ENCODE data around the gene FZD1. TPM values are rescaled to one million over a fixed set of nuclear protein-coding genes. Genes with fewer than 3 reads are reported as not detected.

Gene FZD1
- total and polyA plus RNA-seq, 2 of the 13 experiments (the other 11 are each of a cell fraction or from before 2014, with no cell fraction given) = 0.22 to 0.80 TPM

DNA sequence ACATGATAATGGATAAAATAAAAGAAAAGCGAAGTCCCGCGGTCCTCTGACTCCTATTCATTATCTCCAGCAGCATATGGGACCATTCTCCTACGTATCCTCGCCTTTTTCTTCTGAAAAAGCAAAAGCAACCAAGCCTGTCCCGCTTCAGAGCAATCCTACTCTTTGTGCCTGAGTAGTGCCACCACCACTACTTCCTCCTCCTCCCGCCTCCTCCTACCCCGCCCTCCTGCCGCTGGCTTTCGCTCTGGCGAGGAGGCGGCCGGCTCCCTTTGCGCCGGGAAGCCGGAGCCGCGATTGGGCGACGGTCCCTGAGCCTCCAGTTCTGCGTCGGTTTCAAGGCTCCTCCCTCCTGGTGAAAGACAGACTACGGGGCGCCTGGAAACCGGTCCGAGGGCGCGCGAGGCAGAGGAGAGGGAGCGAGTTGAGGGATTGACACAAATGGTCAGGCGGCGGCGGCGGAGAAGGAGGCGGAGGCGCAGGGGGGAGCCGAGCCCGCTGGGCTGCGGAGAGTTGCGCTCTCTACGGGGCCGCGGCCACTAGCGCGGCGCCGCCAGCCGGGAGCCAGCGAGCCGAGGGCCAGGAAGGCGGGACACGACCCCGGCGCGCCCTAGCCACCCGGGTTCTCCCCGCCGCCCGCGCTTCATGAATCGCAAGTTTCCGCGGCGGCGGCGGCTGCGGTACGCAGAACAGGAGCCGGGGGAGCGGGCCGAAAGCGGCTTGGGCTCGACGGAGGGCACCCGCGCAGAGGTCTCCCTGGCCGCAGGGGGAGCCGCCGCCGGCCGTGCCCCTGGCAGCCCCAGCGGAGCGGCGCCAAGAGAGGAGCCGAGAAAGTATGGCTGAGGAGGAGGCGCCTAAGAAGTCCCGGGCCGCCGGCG, at the start of gene FZD1 (continued):
- TF ChIP-seq MIXL1 (CRISPR knock-in tag; IDR thresholded peaks at IDR 0.05) (no peak), CREB1 (IDR thresholded peaks at IDR 0.05) (no peak), CREB1 (CRISPR knock-in tag; IDR thresholded peaks at IDR 0.05) (0 out of 2 replicates have a peak, but pooled peaks have one; percentile 23), MTF1 (CRISPR knock-in tag; IDR thresholded peaks at IDR 0.05) (no peak), LCORL (IDR thresholded peaks at IDR 0.05) (no peak), LCORL (CRISPR knock-in tag; IDR thresholded peaks at IDR 0.05) (peak; percentile 37; the same call in 1 of the 2 replicates), ZNF547 (CRISPR knock-in tag; IDR thresholded peaks at IDR 0.05) (no peak), ZNF33A (CRISPR knock-in tag; IDR thresholded peaks at IDR 0.05; ENCODE audit: borderline replicate concordance) (no peak), REL (CRISPR knock-in tag; conservative IDR thresholded peaks at IDR 0.05) (no peak), ZNF564 (CRISPR knock-in tag; IDR thresholded peaks at IDR 0.05) (no peak), ZZZ3 (CRISPR knock-in tag; IDR thresholded peaks at IDR 0.05; ENCODE audit: borderline replicate concordance) (no peak), WIZ (CRISPR knock-in tag; IDR thresholded peaks at IDR 0.05) (no peak), ZNF816 (CRISPR knock-in tag; IDR thresholded peaks at IDR 0.05; ENCODE audit: borderline replicate concordance) (no peak), ZNF225 (CRISPR knock-in tag; IDR thresholded peaks at IDR 0.05) (no peak), ZNF782 (CRISPR knock-in tag; IDR thresholded peaks at IDR 0.05; ENCODE audit: borderline replicate concordance) (no peak), ZNF256 (CRISPR knock-in tag; conservative IDR thresholded peaks at IDR 0.05) (no peak), ZMAT3 (CRISPR knock-in tag; conservative IDR thresholded peaks at IDR 0.05) (no peak), ZNF530 (CRISPR knock-in tag; IDR thresholded peaks at IDR 0.05; ENCODE audit: low read depth) (no peak), ZNF772 (CRISPR knock-in tag; IDR thresholded peaks at IDR 0.05) (no peak), NR2C2 (CRISPR knock-in tag; IDR thresholded peaks at IDR 0.05; ENCODE audit: borderline replicate concordance) (no peak), ZNF556 (CRISPR knock-in tag; IDR thresholded peaks at IDR 0.05; ENCODE audit: borderline replicate concordance) (0 out of 2 replicates have a peak, but pooled peaks have one; percentile 49), EP300 (IDR thresholded peaks at IDR 0.05; ENCODE audit: low read depth in 2 of 2, low read length in 2 of 2) (no peak), EP300 (CRISPR knock-in tag; IDR thresholded peaks at IDR 0.05; ENCODE audit: borderline replicate concordance) (no peak)
- TF ChIP-seq, protein P1, sequence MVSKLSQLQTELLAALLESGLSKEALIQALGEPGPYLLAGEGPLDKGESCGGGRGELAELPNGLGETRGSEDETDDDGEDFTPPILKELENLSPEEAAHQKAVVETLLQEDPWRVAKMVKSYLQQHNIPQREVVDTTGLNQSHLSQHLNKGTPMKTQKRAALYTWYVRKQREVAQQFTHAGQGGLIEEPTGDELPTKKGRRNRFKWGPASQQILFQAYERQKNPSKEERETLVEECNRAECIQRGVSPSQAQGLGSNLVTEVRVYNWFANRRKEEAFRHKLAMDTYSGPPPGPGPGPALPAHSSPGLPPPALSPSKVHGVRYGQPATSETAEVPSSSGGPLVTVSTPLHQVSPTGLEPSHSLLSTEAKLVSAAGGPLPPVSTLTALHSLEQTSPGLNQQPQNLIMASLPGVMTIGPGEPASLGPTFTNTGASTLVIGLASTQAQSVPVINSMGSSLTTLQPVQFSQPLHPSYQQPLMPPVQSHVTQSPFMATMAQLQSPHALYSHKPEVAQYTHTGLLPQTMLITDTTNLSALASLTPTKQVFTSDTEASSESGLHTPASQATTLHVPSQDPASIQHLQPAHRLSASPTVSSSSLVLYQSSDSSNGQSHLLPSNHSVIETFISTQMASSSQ (IDR thresholded peaks at IDR 0.05; ENCODE audit: low read depth) = no peak
- TF ChIP-seq, protein P1 (CRISPR knock-in tag; IDR thresholded peaks at IDR 0.05; ENCODE audit: borderline replicate concordance) = no peak
- TF ChIP-seq, protein P2, sequence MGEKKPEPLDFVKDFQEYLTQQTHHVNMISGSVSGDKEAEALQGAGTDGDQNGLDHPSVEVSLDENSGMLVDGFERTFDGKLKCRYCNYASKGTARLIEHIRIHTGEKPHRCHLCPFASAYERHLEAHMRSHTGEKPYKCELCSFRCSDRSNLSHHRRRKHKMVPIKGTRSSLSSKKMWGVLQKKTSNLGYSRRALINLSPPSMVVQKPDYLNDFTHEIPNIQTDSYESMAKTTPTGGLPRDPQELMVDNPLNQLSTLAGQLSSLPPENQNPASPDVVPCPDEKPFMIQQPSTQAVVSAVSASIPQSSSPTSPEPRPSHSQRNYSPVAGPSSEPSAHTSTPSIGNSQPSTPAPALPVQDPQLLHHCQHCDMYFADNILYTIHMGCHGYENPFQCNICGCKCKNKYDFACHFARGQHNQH (CRISPR knock-in tag; IDR thresholded peaks at IDR 0.05) = peak; percentile 53
- TF ChIP-seq, protein P3, sequence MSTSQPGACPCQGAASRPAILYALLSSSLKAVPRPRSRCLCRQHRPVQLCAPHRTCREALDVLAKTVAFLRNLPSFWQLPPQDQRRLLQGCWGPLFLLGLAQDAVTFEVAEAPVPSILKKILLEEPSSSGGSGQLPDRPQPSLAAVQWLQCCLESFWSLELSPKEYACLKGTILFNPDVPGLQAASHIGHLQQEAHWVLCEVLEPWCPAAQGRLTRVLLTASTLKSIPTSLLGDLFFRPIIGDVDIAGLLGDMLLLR (CRISPR knock-in tag; IDR thresholded peaks at IDR 0.05) = no peak
